GM18868 (cell line): Measurements from ENCODE around the gene STIP1.

Experiments used
- ATAC-seq: cut with Tn5 transposase; IDR thresholded peaks from one replicate; pipeline ENCODE4 v1.9.1; 2021; ENCODE audit warnings: mild to moderate bottlenecking, moderate library complexity; ENCODE audit not compliant: unreplicated experiment

Gene STIP1

GRCh38 chr11:64220798-64221197 is 34.8 kb downstream of the STIP1 start:
- no peak for ATAC-seq

GRCh38 chr11:64222651-64223000 is 36.7 kb downstream of the STIP1 start:
- ATAC-seq = no peak

GRCh38 chr11:64223001-64223651 is 37.2 kb downstream of the STIP1 start:
- ATAC-seq = no peak

- ATAC-seq = no peak
Measured at GRCh38 chr11:64224151-64224890, 38.4 kb downstream of the STIP1 start.

GRCh38 chr11:64224891-64225607 is 39.1 kb downstream of the STIP1 start:
- no peak for ATAC-seq

- peak; percentile 47 for ATAC-seq
Measured at GRCh38 chr11:64225608-64226506, 39.9 kb downstream of the STIP1 start, which contains the start of the genes NUDT22 and TRPT1. TSS of gene NUDT22 (plus strand) at chr11:64226274. CDS start at chr11:64226653, 379 bp downstream. TSS of gene TRPT1 (minus strand) at chr11:64226186. CDS start at chr11:64225860, 326 bp downstream.

GRCh38 chr11:64226507-64227051 is 40.6 kb downstream of the STIP1 start:
- ATAC-seq = peak; percentile 34

- ATAC-seq = no peak
Measured at GRCh38 chr11:64227405-64227956, 41.5 kb downstream of the STIP1 start.

GRCh38 chr11:64229090-64229743 is 43.2 kb downstream of the STIP1 start:
- no peak for ATAC-seq

- no peak for ATAC-seq
Measured at GRCh38 chr11:64229744-64230170, 43.8 kb downstream of the STIP1 start.

GRCh38 chr11:64230171-64230984 is 44.4 kb downstream of the STIP1 start, which contains the start of gene DNAJC4:
TSS of gene DNAJC4 (plus strand) at chr11:64230548. CDS start at chr11:64230855, 307 bp downstream.
- ATAC-seq = peak; percentile 43

GRCh38 chr11:64230985-64231365 is 45.0 kb downstream of the STIP1 start:
- ATAC-seq = no peak

GRCh38 chr11:64231546-64231945 is 45.6 kb downstream of the STIP1 start:
- ATAC-seq = no peak

- ATAC-seq = no peak
Measured at GRCh38 chr11:64232182-64232966, 46.4 kb downstream of the STIP1 start.

- no peak for ATAC-seq
Measured at GRCh38 chr11:64232967-64233315, 47.0 kb downstream of the STIP1 start.

- peak; percentile 54 for ATAC-seq
Measured at GRCh38 chr11:64233913-64234586, 48.1 kb downstream of the STIP1 start, which contains the start of gene VEGFB. TSS of gene VEGFB (plus strand) at chr11:64234584. CDS start at chr11:64234834, 250 bp downstream.
